HT-29 (cell line): ENCODE data around the gene ZNF335. TPM values are rescaled to one million over a fixed set of nuclear protein-coding genes. Genes with fewer than 3 reads are reported as not detected.
"Not testable (repeated sequence)": the region's sequence is repeated elsewhere in the genome, so short reads cannot be mapped to it uniquely, and the experiment has no call there.

Source experiments
- DNase-seq: peaks from one replicate; pipeline ENCODE4 v3.0.0-alpha.2; 2015; ENCODE audit warnings: low spot score
- total RNA-seq: library from RNA; depleted of rRNA; stranded (reverse); fragments of >200 nt; shearing (Covaris generic); gene quantifications from 2 replicates; pipeline ENCODE4 v1.2.3, GENCODE V29; 2014

The ZNF335 gene
- total RNA-seq, 1 experiment from 2014 or later = 44.8 TPM

DNA sequence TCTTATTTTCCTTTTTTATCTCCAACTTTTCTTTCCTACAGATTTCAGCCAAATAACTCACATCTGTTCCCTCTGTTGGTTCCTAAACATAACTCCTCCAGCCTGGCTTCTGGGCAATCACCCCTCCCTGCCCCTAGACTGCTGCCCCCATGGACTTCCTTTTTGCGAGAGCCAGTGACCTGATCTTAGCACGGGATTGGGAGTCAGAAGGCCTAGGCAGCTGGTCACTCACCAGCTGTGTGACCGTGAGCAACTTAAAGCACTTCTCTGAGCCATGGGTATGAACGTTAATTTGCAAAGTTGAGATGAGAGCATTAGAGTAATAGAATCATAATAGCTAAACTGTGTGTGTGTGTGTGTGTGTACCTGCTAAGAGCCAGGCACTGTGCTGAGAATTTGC, 32.2 kb upstream of the ZNF335 start:
- no peak for DNase-seq

DNA sequence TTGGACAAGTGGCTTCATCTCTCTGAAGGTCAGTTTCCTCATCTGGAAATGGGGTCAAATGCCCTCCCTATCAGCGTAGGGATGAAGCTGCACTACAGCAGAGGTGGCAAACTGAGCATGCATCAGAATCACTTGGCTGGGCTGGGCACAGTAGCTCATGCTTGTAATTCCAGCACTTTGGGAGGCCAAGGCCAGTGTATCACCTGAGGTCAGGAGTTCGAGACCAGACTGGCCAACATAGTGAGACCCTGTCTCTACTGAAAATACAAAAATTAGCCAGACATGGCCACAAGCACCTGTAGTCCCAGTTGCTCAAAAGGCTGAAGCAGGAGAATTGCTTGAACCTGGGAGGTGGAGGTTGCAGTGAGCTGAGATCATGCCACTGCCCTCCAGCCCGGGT, 30.0 kb upstream of the ZNF335 start:
- DNase-seq = no peak

DNA sequence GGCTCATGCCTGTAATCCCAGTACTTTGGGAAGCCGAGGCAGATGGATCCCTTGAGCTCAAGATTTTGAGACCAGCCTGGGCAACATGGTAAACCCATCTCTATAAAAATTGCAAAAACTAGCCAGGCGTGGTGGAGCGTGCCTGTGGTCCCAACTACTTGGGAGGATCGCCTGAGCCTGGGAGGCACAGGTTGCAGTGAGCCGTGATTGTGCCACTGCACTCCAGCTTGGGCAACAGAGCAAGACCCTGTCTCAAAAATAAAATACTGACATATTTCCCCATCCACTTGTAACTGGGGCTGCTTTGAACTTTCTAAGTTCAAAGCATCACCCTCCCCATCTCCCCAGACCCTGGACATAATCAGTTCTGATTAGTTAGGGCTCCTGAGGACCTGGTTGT, 29.5 kb upstream of the ZNF335 start:
- DNase-seq = no peak

DNA sequence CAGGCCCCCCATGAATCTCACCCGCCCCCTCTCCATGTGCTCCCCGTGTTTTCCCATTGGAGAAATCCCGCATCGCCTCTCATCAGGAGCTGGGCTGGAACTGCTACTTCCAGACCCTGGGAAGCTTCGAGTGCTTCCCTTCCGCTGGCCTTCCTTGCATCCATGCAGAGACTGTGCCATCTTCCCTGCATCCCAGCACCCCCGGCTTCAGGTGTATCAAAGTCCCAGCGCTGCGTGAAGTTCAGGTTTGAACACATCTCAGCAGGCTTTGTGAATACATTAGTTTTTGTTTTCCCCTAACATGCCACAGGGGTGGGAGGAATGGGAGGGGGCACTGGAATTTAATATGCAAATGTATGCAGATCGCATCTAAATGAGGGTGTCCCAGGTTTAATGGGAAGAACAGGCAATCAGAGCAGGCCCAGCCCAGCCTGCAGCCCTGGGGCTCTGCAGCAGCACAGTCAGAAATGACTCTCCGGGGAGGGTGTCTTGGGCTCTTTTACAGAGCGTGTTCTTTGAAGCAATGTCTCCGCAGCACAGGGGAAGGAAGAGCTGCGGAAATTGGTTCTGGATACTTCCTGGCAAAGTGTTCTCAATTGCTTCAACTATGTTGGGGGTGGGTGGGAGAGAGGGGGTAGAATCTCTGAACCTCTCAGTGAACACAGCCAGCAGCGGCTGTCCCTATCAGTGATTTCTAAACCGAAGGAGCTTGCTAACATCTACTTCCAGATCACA, 28.4 kb upstream of the ZNF335 start:
- DNase-seq = no peak

DNA sequence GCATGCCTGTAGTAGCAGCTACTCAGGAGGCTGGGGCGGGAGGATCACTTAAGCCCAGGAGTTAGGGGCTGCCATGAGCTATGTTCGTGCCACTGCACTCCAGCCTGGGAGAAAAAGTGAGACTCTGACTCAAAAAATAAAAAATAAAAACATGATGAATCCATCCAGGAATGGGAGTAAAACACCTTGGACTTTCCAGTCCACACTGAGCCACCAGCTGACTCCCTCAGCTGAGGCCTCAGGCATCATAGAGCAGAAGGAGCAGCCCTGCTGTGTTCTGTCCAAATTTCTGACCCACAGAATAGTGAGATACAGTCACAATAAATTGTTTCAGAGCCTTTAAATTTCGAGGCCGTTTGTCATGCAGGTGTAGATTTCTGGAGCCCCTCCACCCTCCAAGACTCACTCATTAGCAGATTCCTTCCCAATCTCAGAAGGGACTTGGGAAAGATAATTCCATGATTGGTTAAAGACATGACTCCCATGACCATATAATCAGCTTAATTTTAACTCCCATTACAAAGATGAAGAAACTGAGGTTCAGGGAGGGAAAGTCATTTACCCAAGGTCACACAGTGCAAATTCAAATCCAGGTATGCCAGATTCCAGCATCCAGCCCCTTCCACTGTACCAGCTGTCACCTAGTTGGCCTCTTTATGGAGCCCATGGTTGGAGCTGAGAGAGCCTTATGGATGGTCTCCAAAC, 27.7 kb upstream of the ZNF335 start:
- no peak for DNase-seq

DNA sequence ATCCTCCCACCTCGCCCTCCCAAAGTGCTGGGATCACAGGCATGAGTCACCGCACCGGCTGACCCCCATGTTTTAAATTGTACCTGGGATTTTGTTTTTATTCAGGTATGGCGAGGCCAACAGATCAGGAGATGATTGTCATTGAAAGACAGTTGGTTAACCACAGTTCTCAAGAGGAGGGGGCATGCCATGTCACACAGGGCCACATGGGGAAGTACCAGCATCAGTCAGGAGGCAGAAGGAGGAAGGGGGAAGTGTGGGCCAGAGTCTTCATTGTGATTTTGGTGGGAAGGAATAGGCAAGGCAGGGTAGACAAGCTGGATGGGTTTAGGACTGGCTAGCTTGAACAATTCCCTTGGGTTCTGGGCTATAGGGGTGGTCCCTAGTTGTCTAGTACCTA, 26.8 kb upstream of the ZNF335 start:
- DNase-seq = no peak

DNA sequence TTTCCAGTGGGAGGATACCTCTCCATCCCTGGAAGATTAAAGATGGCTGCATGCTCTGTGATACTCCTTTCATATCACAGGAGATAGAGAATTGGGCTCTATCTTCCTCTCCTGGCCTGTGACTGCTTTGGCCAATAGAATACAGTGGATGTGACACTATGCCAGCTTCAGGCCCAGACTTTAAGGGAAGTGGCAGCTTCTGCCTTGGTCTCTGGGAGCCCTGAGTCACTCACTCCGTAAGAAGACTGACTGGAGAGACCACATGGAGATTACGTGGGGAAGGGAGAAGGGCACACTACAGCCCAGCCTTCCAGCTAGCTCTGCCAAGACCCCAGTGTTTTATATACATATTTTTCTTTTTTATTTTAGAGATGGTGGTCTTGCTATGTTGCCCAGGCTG, 26.3 kb upstream of the ZNF335 start:
- no peak for DNase-seq

DNA sequence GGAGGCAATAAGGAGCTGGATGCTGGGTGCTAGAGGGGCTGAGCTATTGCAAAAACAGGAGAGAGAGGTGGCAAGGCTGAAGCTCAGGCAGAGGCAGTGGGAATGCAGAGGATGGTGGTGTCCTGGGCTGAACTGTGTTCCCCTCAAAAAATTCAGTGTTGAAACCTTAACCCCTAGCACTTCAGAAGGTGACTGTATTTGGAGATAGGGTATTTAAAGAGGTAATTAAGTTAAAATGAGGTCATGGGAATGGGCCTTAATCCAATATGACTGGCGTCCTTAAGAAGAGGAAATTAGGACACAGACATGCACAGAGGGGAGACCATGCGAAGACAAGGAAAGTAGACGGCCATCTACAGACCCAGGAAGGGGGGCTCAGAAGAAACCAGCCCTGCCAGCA, 25.2 kb upstream of the ZNF335 start:
- DNase-seq = no peak

DNA sequence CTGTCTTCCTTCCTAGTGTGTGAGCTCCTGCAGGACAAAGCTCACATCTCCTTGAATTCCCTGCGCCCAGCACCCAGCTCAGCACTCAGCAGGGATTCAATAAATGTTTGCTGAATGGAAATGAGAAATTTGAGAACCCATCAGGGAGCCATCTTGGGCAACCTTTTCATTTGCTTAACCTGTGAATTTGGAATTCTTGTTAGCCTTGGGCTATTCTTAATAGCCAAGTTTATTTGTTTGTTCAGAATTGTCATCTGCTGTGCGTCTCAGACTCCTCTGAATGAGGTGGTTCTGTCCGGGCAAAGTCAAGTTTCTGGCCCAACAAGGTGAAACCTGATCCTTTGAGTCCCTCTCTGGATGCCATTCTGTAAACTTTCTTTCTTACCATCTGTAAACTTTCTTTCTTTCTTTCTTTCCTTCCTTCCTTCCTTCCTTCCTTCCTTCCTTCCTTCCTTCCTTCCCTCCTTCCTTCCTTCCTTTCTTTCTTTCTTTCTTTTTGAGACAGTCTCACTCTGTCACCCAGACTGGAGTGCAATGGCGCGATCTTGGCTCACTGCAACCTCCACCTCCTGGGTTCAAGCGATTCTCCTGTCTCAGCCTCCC, 23.6 kb upstream of the ZNF335 start:
- not testable (repeated sequence) for DNase-seq

DNA sequence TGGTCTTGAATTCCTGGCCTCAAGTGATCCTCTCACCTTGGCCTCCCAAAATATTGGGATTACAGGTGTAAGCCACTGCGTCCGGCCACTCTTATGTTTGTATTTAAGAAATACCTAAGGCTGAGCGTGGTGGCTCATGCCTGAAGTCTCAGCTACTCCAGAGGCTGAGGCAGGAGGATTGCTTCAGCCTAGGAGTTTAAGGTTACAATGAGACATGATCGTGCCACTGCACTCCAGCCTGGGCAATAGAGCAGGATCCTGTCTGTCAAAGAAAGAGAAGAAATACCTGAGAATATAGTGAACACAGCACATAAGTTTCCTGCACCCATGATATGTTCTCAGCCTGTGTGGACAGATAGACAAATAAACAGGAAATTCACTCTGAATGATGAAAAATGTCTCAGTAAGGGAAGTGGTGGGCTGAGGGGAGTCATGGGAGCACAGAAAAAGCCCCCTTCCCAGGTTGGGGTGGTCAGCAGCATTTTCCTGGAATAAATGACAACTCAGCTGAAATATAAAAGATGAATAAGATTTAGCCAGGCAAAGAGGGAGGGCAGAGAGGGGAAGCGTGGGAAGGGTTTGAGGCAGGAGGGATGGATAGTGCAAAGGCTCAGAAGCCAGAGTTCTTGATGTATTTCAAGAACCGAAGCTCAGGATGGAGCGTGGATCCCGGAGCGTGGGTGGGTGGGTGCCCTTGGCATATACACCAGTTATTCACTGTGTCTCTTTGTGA, 22.9 kb upstream of the ZNF335 start:
- DNase-seq = no peak

DNA sequence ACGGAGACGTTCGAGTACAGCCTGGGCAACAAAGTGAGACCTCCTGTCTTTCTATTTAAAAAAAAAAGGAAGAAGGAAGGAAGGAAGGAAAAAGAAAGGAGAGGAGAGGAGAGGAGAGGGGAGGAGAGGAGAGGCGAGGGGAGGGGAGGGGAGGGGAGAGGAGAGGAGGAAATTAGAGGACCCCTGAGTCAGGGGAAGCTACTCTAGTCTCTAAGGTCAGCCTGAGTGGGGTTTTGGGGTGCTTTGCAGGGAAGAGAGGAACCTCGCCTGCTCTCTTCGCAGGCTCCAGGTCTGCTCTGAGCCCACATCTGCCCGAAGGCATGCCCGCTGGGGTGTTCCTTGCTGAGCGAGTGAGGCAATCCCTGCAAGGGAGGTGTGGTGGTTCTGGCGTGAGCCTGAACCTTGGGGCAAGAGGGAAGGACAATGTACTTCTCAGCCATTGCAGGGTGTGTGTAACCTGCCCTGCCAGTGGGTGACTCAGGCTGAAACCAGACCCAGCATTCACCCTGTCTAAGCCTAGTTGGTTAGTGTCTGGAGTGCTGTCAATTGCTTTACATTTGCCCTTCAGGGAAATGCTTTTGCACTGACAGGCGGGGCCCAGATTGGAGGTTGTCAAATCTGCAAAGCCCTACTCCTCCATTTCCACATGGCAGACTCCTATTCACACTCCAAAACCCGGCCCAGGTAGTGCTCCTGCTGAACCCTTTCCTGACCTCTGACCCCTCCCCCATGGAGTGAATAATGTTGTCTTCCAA, 21.4 kb upstream of the ZNF335 start:
- DNase-seq = peak; percentile 67

DNA sequence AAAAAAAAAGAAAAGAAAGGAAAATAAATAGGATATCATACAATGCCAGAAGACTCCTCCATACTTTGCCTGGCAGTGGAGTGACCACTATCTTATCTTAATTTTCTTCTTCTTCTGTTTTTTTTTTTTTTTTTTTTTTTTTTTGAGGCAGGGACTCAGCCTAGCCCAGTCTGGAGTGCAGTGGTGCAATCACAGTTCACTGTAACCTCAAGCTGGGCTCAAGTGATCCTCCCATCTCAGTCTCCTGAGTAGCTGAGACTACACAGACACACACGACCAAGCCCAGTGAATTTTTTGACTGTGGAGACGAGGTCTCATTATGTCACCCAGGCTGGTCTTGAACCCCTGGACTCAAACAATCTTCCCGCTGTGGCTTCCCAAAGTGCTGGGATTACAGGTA, 19.6 kb upstream of the ZNF335 start:
- no peak for DNase-seq

DNA sequence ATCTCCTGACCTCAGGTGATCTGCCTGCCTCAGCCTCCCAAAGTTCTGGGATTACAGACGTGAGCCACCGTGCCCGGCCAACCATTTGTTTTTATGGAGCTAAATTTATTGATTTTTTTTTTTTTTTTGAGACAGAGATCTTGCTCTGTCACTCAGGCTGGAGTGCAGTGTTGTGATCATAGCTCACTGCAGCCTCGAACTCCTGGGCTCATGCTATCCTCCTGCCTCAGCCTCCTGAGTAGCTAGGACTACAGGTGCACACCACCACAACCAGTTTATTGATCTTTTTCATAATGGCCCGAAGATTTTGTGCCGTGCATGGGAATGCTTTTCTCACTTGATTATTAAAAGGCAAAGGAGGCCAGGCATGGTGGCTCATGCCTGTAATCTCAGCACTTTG, 16.8 kb upstream of the ZNF335 start:
- not testable (repeated sequence) for DNase-seq

DNA sequence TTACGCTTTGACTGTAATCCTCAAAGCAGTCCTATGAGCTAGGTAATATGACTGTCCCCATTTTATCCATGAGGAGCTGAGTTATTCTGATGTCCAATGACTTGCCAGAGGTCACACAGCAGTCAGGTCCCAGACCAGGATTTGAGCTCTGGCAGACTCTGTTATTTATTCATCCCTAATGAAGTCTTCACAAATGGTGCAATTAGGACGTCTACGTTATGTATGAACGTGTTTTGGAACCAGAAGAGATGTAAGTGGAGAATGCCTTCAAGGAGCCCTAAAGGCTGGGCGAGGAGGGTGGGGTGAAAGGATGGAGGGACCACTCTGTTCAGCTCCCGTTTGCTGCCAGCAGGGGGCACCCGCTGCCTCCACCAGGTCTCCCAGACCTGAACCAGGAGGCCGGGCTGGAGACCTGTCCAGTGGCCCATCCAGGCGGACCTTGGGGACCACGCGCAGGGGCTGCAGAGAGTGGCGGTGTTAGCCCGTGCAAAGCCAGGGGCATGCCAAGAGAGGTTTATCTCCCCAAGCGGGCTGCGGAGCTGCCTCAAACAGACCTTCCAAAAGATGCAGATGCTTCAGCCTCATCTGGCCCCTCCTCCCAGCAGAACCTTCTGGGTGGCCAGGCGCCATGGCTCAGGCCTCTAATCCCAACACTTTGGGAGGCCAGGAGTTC, 15.2 kb upstream of the ZNF335 start:
- DNase-seq = peak; percentile 82

DNA sequence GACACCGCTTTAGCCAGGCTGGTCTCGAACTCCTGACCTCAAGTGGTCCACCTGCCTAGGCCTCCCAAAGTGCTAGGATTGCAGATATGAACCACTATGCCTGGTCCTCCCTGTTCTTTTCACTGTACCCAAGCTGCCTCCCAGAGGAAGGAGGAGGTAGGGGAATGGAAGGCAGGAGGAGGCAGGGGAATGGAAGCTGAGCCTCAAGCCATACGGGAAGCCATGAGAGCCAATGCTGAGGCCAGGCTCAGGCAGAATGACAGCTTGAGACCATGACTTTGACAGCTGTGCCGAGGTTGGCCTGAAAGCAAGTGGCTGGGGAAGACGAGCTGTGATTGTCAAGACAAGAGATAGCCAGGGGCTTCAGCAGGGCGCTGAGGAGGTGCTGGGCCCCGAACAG, 13.6 kb upstream of the ZNF335 start:
- DNase-seq = peak; percentile 12

DNA sequence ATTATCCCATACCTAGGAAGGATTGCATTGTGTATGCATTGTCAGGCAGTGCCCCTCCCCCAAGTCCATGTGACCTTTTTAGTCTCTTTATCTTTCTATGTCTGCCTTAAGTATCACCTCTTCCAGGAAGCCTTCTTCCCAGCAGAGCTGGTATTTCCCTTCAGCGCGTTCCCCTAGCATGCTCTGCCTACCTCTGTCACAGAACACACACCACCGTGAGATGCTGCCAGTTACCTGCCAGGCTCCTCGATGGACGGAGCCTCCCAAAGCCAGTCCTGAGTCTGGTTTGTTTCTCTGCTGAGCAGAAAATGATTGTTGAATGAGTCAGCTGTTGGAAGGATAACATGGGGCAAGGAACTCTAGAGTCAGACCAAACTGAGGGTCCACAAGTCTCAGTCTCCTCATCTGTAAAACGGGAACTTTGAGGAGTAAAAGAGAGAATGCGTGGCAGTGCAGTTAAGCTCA, 11.3 kb upstream of the ZNF335 start:
- no peak for DNase-seq

DNA sequence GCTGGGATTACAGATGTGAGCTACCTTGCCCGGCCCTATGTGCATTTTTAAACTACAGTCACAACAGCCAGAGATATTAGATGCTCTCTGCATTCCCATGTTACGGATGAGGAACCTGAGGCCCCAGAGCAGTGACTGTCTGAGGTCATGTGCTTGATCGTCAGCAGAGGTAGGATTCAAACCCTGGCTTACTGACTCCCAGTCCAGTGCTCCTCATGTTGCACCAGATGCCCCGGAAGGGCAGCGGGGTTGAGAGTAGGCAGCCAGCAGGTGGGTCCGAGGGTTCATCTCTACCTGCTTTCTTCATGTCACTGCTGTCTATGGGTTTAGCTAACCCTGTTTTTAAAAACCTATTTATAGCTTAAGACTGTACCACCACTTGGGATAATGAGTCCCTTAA, 9.3 kb upstream of the ZNF335 start:
- DNase-seq = no peak

DNA sequence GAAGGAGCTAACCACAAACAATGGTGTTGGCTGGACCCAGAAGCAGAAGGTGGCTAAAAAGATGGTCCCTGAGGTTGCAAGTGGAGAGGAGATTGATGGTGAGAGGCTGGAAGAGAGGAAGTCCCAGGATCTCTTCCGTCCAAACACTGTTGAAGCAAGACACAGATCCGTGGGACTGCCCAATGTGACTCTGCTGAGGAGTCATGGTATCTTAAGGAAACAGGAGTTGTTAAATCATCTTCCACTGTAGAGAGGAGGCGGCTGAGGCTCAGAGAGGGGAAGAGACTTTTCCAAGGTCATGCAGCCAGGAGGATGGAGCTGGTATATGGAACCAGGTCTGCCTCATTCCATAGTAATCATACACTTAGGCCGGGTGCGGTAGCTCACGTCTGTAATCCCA, 4.1 kb upstream of the ZNF335 start:
- DNase-seq = no peak

DNA sequence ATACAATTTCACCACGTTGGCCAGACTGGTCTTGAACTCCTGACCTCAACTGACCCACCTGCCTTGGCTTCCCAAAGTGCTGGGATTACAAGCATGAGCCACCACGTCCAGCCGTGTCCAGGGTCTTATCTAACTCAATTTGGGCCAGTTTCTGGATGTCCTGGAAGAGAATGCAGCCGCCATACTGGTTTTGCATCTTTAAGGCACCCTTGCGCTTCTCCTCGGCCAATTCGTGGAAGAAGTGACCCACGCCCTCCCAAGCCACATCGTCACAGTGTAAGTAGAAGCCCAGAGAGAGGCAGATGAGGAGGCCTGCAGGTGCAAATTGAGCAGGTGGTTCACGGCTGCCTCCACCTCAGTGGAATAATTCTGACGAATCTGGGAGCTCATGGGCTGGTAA, 3.7 kb upstream of the ZNF335 start:
- no peak for DNase-seq

DNA sequence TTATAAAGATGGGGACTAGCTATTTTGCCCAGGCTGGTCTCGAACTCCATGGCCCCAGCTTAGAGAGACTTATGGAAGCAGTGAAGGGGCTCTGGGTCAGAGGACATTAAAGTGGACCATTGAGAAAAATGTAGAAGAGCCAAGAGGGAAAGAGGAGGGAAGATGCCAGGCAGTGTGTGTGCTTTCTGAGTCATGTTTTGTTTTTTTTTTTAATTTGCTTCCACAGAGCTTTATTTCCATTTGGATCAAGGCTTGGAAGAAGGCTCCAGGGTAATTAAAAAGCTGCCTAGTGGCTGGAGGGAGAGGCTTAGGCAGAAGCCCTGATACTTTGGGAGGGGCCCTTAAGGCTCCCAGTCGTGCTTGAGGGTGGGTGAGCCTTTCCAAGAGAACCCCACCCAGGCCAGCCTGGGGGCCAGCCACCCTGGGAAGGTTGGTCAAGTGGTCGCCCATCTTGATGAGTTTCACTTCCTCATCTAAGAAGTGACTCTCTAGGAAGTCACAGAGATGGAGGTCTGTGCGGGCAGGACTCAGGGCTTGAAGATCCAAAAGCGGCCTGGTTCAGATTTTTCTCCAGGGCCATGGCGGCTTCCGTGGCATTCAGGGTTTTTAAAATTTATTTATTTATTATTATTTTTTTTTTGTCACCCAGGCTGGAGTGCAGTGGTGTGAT, 3.0 kb upstream of the ZNF335 start:
- no peak for DNase-seq
